C4-2B (cell line): Measurements from ENCODE around the gene DAPK1.

Source experiments
- CTCF ChIP-seq: fragments of 450-650 bp; conservative IDR thresholded peaks from 2 replicates; pipeline ENCODE4 v1.5.1; 2017; ENCODE audit warnings: mild to moderate bottlenecking
- ZFX ChIP-seq: fragments of 450-650 bp; IDR thresholded peaks from 2 replicates; pipeline ENCODE4 v1.6.1; 2017

GRCh38 chr9:87530716-87531115 lies 33.0 kb downstream of the DAPK1 start:
- TF ChIP-seq CTCF, result no peak
- no peak for TF ChIP-seq ZFX
